Right atrium auricular region (tissue), 2 donors: ENCODE measurements around the gene TENM3. TPM values are rescaled to one million over a fixed set of nuclear protein-coding genes. Genes with fewer than 3 reads are reported as not detected.

Experiments used
- DNase-seq: peaks from one replicate; pipeline ENCODE4 v3.0.0-alpha.2; 2019; ENCODE audit warnings: low spot score
- H3K27ac ChIP-seq, 2 donors: fragments of 200-600 bp; sonication (generic); 1 replicate in 1 of 2; 2 replicates in 1 of 2; pipeline ENCODE4 v1.5.1; 2016 to 2019
- H3K27me3 ChIP-seq, 2 donors: fragments of 200-600 bp; sonication (generic); one replicate each; pipeline versions ENCODE4 v1.5.1 to v1.6.0; 2017 to 2019
- H3K36me3 ChIP-seq: fragments of 200-600 bp; sonication (generic); one replicate; pipeline ENCODE4 v1.5.1; 2016
- H3K4me1 ChIP-seq, 2 donors: fragments of 200-600 bp; sonication (generic); one replicate each; pipeline versions ENCODE4 v1.5.1 to v1.6.0; 2017 to 2019
- H3K4me3 ChIP-seq, 2 donors: fragments of 200-600 bp; sonication (generic); 1 replicate in 1 of 2; 2 replicates in 1 of 2; pipeline ENCODE4 v1.5.1; 2017 to 2019; ENCODE audit warnings: mild to moderate bottlenecking in 1 of 2, moderate library complexity in 1 of 2
- H3K9me3 ChIP-seq, 2 donors: fragments of 200-600 bp; sonication (generic); one replicate each; pipeline ENCODE4 v1.5.1; 2019
- total RNA-seq, 2 donors: library from RNA; depleted of rRNA; stranded (reverse); fragments of >200 nt; gene quantifications; one replicate each; pipeline ENCODE4 v1.1.0, GENCODE V29; 2016
- TF ChIP-seq, protein P1 (sequence below), 2 donors: fragments of 200-600 bp; sonication (generic); IDR thresholded peaks; one replicate each; pipeline ENCODE4 v1.5.1; 2019; ENCODE audit warnings: antibody characterized with exemption in 2 of 2

The TENM3 gene
- total RNA-seq, 2 donors from 2014 or later = 10.7 to 15.9 TPM

DNA sequence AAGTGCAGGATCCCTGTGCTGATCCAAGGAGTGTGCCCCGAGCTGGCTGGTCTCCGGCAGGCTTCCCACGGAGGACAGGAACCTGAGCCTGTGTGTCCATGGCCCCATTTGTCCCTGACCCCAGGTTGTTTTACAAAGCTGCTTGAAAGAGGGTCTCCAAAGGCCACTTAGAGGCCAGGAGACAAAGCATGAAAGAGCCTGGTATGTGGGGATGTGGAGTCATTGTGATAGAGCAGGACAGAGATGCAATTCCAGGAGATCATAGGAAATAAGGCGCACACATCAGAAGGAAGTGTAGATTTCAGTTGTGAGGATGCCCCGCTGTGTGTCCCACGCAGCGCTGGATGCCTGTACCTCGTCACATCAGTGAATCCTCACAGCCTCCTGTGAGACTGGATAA, 48.0 kb downstream of the TENM3 start:
- Histone ChIP-seq H3K4me3 (no peak overlapping the region), H3K36me3 (no peaks in the 10 kb centered on the region), H3K27ac (no peak overlapping the region), H3K4me1 (no peaks in the 10 kb centered on the region), H3K9me3 (no peaks in the 10 kb centered on the region), H3K27me3 (no peaks in the 10 kb centered on the region)
- TF ChIP-seq, protein P1, sequence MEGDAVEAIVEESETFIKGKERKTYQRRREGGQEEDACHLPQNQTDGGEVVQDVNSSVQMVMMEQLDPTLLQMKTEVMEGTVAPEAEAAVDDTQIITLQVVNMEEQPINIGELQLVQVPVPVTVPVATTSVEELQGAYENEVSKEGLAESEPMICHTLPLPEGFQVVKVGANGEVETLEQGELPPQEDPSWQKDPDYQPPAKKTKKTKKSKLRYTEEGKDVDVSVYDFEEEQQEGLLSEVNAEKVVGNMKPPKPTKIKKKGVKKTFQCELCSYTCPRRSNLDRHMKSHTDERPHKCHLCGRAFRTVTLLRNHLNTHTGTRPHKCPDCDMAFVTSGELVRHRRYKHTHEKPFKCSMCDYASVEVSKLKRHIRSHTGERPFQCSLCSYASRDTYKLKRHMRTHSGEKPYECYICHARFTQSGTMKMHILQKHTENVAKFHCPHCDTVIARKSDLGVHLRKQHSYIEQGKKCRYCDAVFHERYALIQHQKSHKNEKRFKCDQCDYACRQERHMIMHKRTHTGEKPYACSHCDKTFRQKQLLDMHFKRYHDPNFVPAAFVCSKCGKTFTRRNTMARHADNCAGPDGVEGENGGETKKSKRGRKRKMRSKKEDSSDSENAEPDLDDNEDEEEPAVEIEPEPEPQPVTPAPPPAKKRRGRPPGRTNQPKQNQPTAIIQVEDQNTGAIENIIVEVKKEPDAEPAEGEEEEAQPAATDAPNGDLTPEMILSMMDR (IDR thresholded peaks at IDR 0.05) = no peak
- no peak for DNase-seq

DNA sequence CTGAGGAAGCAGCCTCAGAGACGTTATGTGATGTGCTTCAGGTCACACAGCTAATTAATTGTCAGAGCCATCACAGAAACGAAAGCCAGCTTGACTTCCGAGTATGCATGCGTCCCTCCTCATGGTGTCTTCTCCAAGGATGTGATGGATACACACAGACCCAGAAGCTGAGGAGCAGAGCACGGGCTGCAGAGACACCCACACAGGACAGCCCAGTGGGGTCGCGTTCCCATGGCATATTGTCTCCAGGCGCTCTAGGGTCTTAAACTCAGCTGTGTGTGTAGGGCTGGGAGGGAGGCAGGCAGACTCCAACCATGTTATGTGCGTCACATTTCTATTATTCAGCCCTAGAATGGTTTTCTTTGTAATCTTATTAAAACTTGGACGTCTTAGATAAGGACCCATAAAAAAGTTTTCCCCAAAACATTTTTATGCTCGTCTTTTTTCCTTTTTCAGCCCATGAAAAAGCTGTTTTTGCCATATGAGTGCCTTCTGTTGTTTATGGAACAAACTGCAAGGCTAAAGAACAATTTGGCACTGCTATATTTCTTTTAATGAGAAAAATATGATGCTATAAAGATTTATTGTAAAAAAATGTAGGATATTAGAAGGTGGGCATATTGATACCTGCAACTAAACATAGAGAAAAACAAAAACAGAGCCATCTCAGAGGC, 48.5 kb downstream of the TENM3 start:
- Histone ChIP-seq H3K27ac (no peak overlapping the region), H3K9me3 (no peaks in the 10 kb centered on the region), H3K36me3 (no peaks in the 10 kb centered on the region), H3K27me3 (no peaks in the 10 kb centered on the region), H3K4me3 (no peak overlapping the region), H3K4me1 (no peaks in the 10 kb centered on the region)
- TF ChIP-seq, protein P1 (IDR thresholded peaks at IDR 0.05) = no peak
- DNase-seq = no peak

DNA sequence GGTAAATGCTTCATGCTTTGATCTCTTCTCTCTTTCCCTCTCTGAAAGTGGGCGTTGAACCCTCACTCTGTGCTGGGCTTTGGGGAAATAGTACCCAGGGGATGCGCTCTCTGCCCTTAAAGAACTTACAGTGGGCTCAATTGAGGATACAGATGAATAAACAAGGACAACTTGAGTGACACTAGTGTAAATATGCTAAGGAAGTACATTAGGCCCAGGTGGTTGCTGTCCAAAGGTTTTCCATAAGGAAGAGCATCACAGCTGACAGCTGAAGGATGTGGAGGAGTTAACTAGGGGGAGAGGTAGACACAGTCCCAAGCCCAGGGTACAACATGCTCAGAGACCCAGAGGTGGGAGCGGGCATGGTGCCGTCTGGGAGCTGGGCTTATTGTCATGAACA, 49.4 kb downstream of the TENM3 start:
- H3K36me3 ChIP-seq = no peaks in the 10 kb centered on the region
- no peak overlapping the region for H3K4me3 ChIP-seq
- TF ChIP-seq, protein P1 (IDR thresholded peaks at IDR 0.05) = no peak
- no peaks in the 10 kb centered on the region for H3K4me1 ChIP-seq
- no peaks in the 10 kb centered on the region for H3K9me3 ChIP-seq
- no peaks in the 10 kb centered on the region for H3K27me3 ChIP-seq
- no peak overlapping the region for H3K27ac ChIP-seq
- no peak for DNase-seq

DNA sequence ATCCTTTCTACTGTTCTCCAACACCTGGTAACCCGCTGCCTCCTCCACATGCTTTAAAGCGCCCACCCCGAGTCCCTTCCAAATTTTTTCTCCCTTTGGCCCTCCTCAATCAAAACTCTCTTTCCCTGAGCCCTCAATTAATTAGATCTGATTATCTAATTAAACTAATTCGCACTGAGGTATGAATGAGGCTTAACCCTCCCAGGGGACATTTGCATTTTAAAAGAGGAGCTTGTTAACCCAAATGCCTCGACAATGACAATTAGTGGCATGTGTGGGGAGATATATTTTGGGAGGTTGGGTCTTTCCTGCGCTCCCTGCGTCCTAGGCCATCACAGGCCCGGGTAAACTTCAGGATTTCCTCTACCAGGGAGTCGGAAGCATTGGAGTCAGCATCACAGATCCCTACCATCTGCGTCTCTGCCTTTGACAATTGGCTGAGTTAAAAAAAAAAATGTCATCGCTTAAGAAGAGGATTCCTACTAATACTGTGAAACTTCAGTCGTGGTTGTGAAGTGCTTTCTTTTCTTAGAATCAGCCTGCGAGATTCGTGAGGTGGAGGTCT, 50.6 kb downstream of the TENM3 start:
- no peak overlapping the region for H3K4me3 ChIP-seq
- no peaks in the 10 kb centered on the region for H3K27me3 ChIP-seq
- H3K9me3 ChIP-seq = no peaks in the 10 kb centered on the region
- no peak overlapping the region for H3K27ac ChIP-seq
- TF ChIP-seq, protein P1 (IDR thresholded peaks at IDR 0.05) = no peak
- H3K4me1 ChIP-seq = no peaks in the 10 kb centered on the region
- no peak for DNase-seq
- no peaks in the 10 kb centered on the region for H3K36me3 ChIP-seq

DNA sequence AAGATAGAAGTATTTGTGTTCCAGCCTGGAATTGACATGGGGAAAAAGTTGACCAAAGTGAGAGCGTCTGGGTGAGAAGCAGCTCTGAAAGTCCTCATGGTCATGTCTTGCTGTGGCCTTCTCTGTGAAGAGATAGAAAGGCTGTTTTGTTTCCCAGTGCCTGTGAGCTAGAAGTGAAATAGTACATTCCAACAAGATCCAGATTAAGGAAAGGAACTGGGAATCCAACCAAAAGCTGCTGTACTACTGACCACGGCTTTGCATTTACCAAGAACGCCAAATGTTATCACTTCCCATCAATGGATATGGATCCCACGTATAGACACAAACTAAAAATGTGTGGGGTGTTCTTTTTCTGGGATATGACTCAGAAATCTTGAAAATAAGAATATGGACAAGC, 51.2 kb downstream of the TENM3 start:
- Histone ChIP-seq H3K4me3 (no peak overlapping the region), H3K27me3 (no peaks in the 10 kb centered on the region), H3K9me3 (no peaks in the 10 kb centered on the region), H3K4me1 (no peaks in the 10 kb centered on the region), H3K27ac (no peak overlapping the region), H3K36me3 (no peaks in the 10 kb centered on the region)
- TF ChIP-seq, protein P1 (IDR thresholded peaks at IDR 0.05) = no peak
- no peak for DNase-seq

DNA sequence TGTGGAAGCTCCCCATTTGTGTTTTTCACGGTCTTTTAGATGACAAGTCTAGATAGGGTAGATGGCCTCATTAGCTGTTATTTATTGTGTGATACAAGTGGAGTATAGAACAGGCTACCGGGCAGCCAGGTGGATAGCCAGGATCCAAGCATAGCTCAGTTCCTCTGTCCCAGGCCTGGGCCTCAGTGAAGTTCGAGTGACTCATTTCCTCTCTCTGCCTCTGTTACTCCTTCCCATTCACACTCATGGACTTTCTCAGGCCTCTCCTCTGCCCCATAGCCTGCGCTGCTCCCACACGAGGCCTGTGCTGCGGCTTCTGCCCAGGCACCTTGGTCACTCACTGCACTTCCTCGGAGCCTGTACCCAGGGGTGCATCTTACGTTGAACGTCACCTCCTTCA, 54.5 kb downstream of the TENM3 start:
- no peaks in the 10 kb centered on the region for H3K36me3 ChIP-seq
- no peak overlapping the region for H3K27ac ChIP-seq
- H3K27me3 ChIP-seq = no peaks in the 10 kb centered on the region
- DNase-seq = no peak
- no peaks in the 10 kb centered on the region for H3K4me1 ChIP-seq
- H3K4me3 ChIP-seq = no peak overlapping the region
- TF ChIP-seq, protein P1 (IDR thresholded peaks at IDR 0.05) = no peak
- H3K9me3 ChIP-seq = no peaks in the 10 kb centered on the region
